Measurements from ENCODE around the gene KL. TPM values are rescaled to one million over a fixed set of nuclear protein-coding genes. Genes with fewer than 3 reads are reported as not detected.

The KL gene
- polyA plus RNA-seq, 1 experiment: not detected

GRCh38 chr13:33003458-33004019 is 12.7 kb upstream of the KL start:
- Histone ChIP-seq H3K27me3 (ENCODE audit: control insufficient read depth, insufficient read depth, low read length) (peaks cover 7% of the 10 kb centered on the region; the same call in 1 of the 2 replicates), H3K4me3 (ENCODE audit: low read depth, low read length) (no peak overlapping the region), H3K36me3 (ENCODE audit: control insufficient read depth, insufficient read depth, low read length) (no peaks in the 10 kb centered on the region)
- no peak for TF ChIP-seq CTCF (IDR thresholded peaks at IDR 0.05; ENCODE audit: insufficient read depth, low read depth, low read length)
- ChIA-PET CTCF (no interaction called here), POLR2A (no interaction called here)
- no peak for DNase-seq (ENCODE audit: low read depth)

GRCh38 chr13:33004511-33004910 is 11.7 kb upstream of the KL start:
- DNase-seq (ENCODE audit: low read depth): no peak
- H3K27me3 ChIP-seq (ENCODE audit: control insufficient read depth, insufficient read depth, low read length): peaks cover 7% of the 10 kb centered on the region; the same call in 1 of the 2 replicates
- H3K4me3 ChIP-seq (ENCODE audit: low read depth, low read length): no peak overlapping the region
- no peak for TF ChIP-seq CTCF (IDR thresholded peaks at IDR 0.05; ENCODE audit: insufficient read depth, low read depth, low read length)
- no peaks in the 10 kb centered on the region for H3K36me3 ChIP-seq (ENCODE audit: control insufficient read depth, insufficient read depth, low read length)
- POLR2A ChIA-PET: no interaction called here
- CTCF ChIA-PET: no interaction called here

- DNase-seq (ENCODE audit: low read depth): no peak
- Histone ChIP-seq H3K36me3 (ENCODE audit: control insufficient read depth, insufficient read depth, low read length) (no peaks in the 10 kb centered on the region), H3K4me3 (ENCODE audit: low read depth, low read length) (no peak overlapping the region), H3K27me3 (ENCODE audit: control insufficient read depth, insufficient read depth, low read length) (peaks cover 5% of the 10 kb centered on the region; the same call in 1 of the 2 replicates)
- ChIA-PET CTCF (interaction anchor here (0.7 kb wide), 1 partner anchor 372 kb away, joined by 3 read pairs; no protein-coding TSS in a partner anchor), POLR2A (no interaction called here)
- no peak for TF ChIP-seq CTCF (IDR thresholded peaks at IDR 0.05; ENCODE audit: insufficient read depth, low read depth, low read length)
Measured at GRCh38 chr13:33006134-33006533, 10.1 kb upstream of the KL start.

GRCh38 chr13:33006638-33007037 is 9.6 kb upstream of the KL start:
- no peaks in the 10 kb centered on the region for H3K36me3 ChIP-seq (ENCODE audit: control insufficient read depth, insufficient read depth, low read length)
- ChIA-PET CTCF (no interaction called here), POLR2A (no interaction called here)
- H3K4me3 ChIP-seq (ENCODE audit: low read depth, low read length): no peak overlapping the region
- no peak for DNase-seq (ENCODE audit: low read depth)
- TF ChIP-seq CTCF (IDR thresholded peaks at IDR 0.05; ENCODE audit: insufficient read depth, low read depth, low read length): no peak
- H3K27me3 ChIP-seq (ENCODE audit: control insufficient read depth, insufficient read depth, low read length): peaks cover 2% of the 10 kb centered on the region; the same call in 1 of the 2 replicates

- Histone ChIP-seq H3K36me3 (ENCODE audit: control insufficient read depth, insufficient read depth, low read length) (no peaks in the 10 kb centered on the region), H3K27me3 (ENCODE audit: control insufficient read depth, insufficient read depth, low read length) (peaks cover 2% of the 10 kb centered on the region; the same call in 1 of the 2 replicates), H3K4me3 (ENCODE audit: low read depth, low read length) (no peak overlapping the region)
- no peak for TF ChIP-seq CTCF (IDR thresholded peaks at IDR 0.05; ENCODE audit: insufficient read depth, low read depth, low read length)
- ChIA-PET POLR2A (no interaction called here), CTCF (no interaction called here)
- DNase-seq (ENCODE audit: low read depth): no peak
Measured at GRCh38 chr13:33007237-33007636, 9.0 kb upstream of the KL start.
